Loucy (cell line): ENCODE data around the gene SRGAP2C.
"Not testable (repeated sequence)": the region's sequence is repeated elsewhere in the genome, so short reads cannot be mapped to it uniquely, and the experiment has no call there.

Source experiments
- H2AFZ ChIP-seq: fragments of 200-600 bp; sonication (generic); 2 replicates; pipeline ENCODE4 v1.6.0; 2016; ENCODE audit warnings: antibody characterized with exemption, mild to moderate bottlenecking, low read length, moderate library complexity
- H3F3A ChIP-seq: fragments of 200-600 bp; 2 replicates; pipeline ENCODE4 v1.6.0; 2016; ENCODE audit warnings: antibody characterized with exemption, low read depth, mild to moderate bottlenecking
- H3K27me3 ChIP-seq: fragments of 200-600 bp; sonication (generic); 2 replicates; pipeline ENCODE4 v1.6.1; 2014; ENCODE audit warnings: low read length, mild to moderate bottlenecking; ENCODE audit not compliant: insufficient read depth, poor library complexity, severe bottlenecking
- H3K36me3 ChIP-seq: fragments of 200-600 bp; sonication (generic); 2 replicates; pipeline ENCODE4 v1.6.1; 2016; ENCODE audit warnings: low read length; ENCODE audit not compliant: insufficient read depth
- H3K4me1 ChIP-seq: fragments of 200-600 bp; sonication (generic); 2 replicates; pipeline ENCODE4 v1.5.1; 2014; ENCODE audit warnings: low read length, mild to moderate bottlenecking; ENCODE audit not compliant: insufficient read depth, poor library complexity, severe bottlenecking
- H3K4me2 ChIP-seq: fragments of 200-600 bp; sonication (generic); 2 replicates; pipeline ENCODE4 v1.6.0; 2014; ENCODE audit warnings: antibody characterized with exemption, low read length, low read depth, mild to moderate bottlenecking; ENCODE audit not compliant: poor library complexity, severe bottlenecking
- H3K4me3 ChIP-seq: fragments of 200-600 bp; sonication (generic); 2 replicates; pipeline ENCODE4 v1.5.1; 2014; ENCODE audit warnings: low read length, mild to moderate bottlenecking, mixed read lengths; ENCODE audit not compliant: poor library complexity, severe bottlenecking
- H3K79me2 ChIP-seq: fragments of 200-600 bp; sonication (generic); 2 replicates; pipeline ENCODE4 v1.6.1; 2014; ENCODE audit warnings: low read length; ENCODE audit not compliant: insufficient read depth
- H3K9ac ChIP-seq: fragments of 200-600 bp; sonication (generic); 2 replicates; pipeline ENCODE4 v1.6.0; 2014; ENCODE audit warnings: mild to moderate bottlenecking, low read depth, low read length, moderate library complexity; ENCODE audit not compliant: poor library complexity, severe bottlenecking
- H3K9me2 ChIP-seq: fragments of 200-600 bp; sonication (generic); replicated peaks from 2 replicates; pipeline ENCODE4 v1.6.1; 2016; ENCODE audit warnings: low read depth, low read length, mixed read lengths
- H3K9me3 ChIP-seq: fragments of 200-600 bp; sonication (generic); 2 replicates; pipeline ENCODE4 v1.6.1; 2014; ENCODE audit warnings: mild to moderate bottlenecking, antibody characterized with exemption, low read length, low read depth; ENCODE audit not compliant: insufficient read depth
- H4K20me1 ChIP-seq: fragments of 200-600 bp; sonication (generic); 2 replicates; pipeline ENCODE4 v1.6.0; 2014; ENCODE audit warnings: antibody characterized with exemption, low read length, mild to moderate bottlenecking; ENCODE audit not compliant: insufficient read depth, poor library complexity, severe bottlenecking

Gene SRGAP2C

GRCh38 chr1:121299514-121300149 lies 114.9 kb downstream of the SRGAP2C start:
- not testable (repeated sequence) for H3K9me2 ChIP-seq, H3K4me1 ChIP-seq, H2AFZ ChIP-seq, H3K9me3 ChIP-seq, H3K9ac ChIP-seq, H3F3A ChIP-seq, H3K27me3 ChIP-seq, H3K4me2 ChIP-seq, H4K20me1 ChIP-seq, H3K79me2 ChIP-seq, H3K4me3 ChIP-seq, H3K36me3 ChIP-seq

DNA sequence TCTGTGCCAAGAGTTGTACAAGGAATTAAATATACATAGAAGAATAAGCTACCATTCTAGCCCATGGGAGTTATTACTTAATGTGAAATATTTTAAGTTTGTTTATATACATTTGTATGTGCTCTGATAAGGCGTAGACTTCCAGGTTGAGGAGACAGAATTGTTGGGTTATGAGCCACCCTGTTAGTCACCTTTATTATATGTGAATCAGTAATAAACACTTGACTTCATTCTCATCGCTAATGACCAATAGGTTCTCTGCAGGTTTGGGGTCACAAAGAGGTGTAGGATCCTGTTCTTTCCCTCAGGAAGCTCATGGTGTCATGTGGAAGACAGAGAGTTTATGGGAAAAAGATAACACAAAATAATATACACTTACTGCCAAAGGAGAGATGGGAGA lies 117.1 kb downstream of the SRGAP2C start:
- not testable (repeated sequence) for H3K4me1 ChIP-seq, H3K9ac ChIP-seq, H3F3A ChIP-seq, H3K9me2 ChIP-seq, H2AFZ ChIP-seq, H3K27me3 ChIP-seq, H3K9me3 ChIP-seq, H4K20me1 ChIP-seq, H3K4me2 ChIP-seq, H3K36me3 ChIP-seq, H3K79me2 ChIP-seq, H3K4me3 ChIP-seq

DNA sequence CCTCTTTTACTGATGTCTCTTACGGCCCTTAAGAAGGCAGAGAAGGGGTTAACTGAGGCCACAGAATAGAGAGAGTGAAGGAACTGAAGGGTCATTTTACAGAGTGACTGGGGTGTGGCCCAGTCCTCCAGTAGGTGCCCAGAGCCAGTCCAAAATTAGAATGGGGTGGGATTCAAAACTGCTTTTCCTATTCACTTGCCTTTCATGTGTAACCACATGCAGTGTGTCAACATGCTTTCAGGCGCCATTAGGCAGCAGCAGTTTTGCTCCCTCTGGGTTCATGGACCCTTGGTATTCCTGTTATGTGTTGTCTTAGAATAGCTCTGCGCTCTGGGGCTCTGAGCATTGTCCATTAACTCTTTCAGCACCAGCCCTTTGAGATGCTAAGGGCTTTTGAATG lies 123.0 kb downstream of the SRGAP2C start:
- H3K9me3 ChIP-seq, H3K4me3 ChIP-seq, H3K27me3 ChIP-seq, H3F3A ChIP-seq, H3K9me2 ChIP-seq, H3K36me3 ChIP-seq, H3K9ac ChIP-seq, H3K79me2 ChIP-seq, H3K4me1 ChIP-seq, H2AFZ ChIP-seq, H4K20me1 ChIP-seq, H3K4me2 ChIP-seq: not testable (repeated sequence)

GRCh38 chr1:121315509-121315908 lies 130.7 kb downstream of the SRGAP2C start:
- H3K9me2 ChIP-seq, H3K36me3 ChIP-seq, H4K20me1 ChIP-seq, H3K79me2 ChIP-seq, H3K9ac ChIP-seq, H2AFZ ChIP-seq, H3K4me1 ChIP-seq, H3K4me3 ChIP-seq, H3K9me3 ChIP-seq, H3K27me3 ChIP-seq, H3K4me2 ChIP-seq, H3F3A ChIP-seq: not testable (repeated sequence)

DNA sequence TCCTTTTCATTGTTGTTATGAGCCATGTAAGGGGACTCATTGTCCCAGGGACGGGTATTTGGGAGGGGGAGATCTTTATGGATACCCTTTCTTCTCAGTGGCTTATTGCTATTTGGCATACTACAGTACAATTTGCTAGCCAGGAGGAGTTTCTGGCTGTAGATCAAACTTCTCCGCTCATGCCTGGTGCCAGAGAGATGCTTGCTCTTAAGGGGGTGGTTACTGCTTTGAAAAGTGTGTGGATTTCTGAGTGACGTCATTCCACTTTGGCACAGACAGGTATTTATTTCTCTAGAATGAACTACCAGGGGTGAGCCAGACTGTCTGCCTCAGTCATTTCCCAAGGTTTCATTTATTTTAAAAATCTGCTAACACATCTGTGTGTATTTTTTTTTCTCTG lies 131.3 kb downstream of the SRGAP2C start:
- H3K4me2 ChIP-seq, H2AFZ ChIP-seq, H3K9ac ChIP-seq: not testable (repeated sequence)

DNA sequence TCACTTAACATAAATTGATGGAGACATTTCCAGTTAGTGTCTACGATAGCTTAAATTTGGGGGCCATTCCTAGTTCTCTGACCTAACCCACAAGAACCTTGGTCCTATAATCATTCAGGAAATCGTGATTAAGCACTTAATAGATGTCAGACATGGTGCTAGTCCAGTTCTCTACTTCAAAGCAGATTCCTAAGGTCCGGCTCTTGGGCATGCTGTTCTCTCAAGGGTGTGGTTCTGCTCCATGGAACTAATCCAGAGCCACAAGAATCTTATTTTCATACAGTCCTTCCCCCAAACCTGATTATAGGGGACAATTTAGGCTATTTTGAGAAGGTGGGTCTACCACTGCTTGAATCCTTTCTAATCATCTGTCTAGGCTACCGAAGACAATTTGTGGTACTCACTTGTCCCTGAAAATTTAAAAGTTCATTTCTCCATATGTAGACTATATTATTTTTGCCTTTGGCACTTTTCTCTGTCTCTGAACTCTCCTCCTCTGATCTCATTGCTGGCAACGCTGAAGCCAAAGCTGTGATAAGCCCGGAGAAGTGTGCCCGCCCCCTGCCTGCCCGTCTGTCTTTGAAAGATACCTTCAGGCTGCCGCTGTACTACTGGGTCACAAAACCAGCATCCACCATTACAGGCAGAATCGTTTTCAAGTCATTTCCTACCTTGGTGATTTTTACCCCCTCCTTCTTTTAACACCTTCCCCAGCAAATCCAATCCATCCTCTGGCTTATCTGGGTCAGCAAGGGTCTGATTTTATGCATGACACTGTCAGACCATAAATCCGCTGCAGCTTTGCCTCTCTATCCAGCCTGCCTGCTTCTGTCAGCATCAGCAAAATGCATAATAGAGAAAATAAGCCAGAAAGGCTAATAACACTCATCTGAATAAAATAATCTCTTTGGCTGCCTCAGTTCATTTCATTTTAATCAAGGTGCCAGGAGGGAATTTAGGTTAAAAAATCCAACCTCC lies 133.0 kb downstream of the SRGAP2C start:
- not testable (repeated sequence) for H3K4me1 ChIP-seq, H3F3A ChIP-seq, H3K9me2 ChIP-seq, H3K79me2 ChIP-seq, H2AFZ ChIP-seq, H4K20me1 ChIP-seq, H3K4me2 ChIP-seq, H3K9me3 ChIP-seq, H3K9ac ChIP-seq, H3K27me3 ChIP-seq, H3K4me3 ChIP-seq, H3K36me3 ChIP-seq

More for the DNA sequence above, 131.3 kb downstream of the SRGAP2C start:
- H3K79me2 ChIP-seq, H3K36me3 ChIP-seq, H3K9me2 ChIP-seq, H4K20me1 ChIP-seq, H3K9me3 ChIP-seq, H3F3A ChIP-seq, H3K4me3 ChIP-seq, H3K4me1 ChIP-seq, H3K27me3 ChIP-seq: not testable (repeated sequence)

- not testable (repeated sequence) for H3K4me3 ChIP-seq, H3K9ac ChIP-seq, H3F3A ChIP-seq, H3K27me3 ChIP-seq, H3K79me2 ChIP-seq, H3K9me2 ChIP-seq, H3K4me2 ChIP-seq, H3K36me3 ChIP-seq, H2AFZ ChIP-seq, H3K4me1 ChIP-seq, H4K20me1 ChIP-seq, H3K9me3 ChIP-seq
These were observed 133.9 kb downstream of the SRGAP2C start for GRCh38 chr1:121318687-121319086.
